ENCODE measurements around the gene TMEM126B.
"Not testable (repeated sequence)": the region's sequence is repeated elsewhere in the genome, so short reads cannot be mapped to it uniquely, and the experiment has no call there.

The TMEM126B gene

GRCh38 chr11:85611643-85612042, 16.8 kb upstream of the TMEM126B start:
- H3K27ac ChIP-seq (ENCODE audit: low read depth, low read length); H3K4me1 ChIP-seq (ENCODE audit: control insufficient read depth, insufficient read depth, low read length); H3K36me3 ChIP-seq (ENCODE audit: control insufficient read depth, insufficient read depth, low read length); H3K9ac ChIP-seq (ENCODE audit: low read length); H3K27me3 ChIP-seq (ENCODE audit: control insufficient read depth, insufficient read depth, low read length); H3K4me3 ChIP-seq (ENCODE audit: low read length): not testable (repeated sequence)

GRCh38 chr11:85619499-85619898, 8.9 kb upstream of the TMEM126B start:
- Histone ChIP-seq H3K36me3 (ENCODE audit: control insufficient read depth, insufficient read depth, low read length) (no peaks in the 10 kb centered on the region), H3K4me1 (ENCODE audit: control insufficient read depth, insufficient read depth, low read length) (no peaks in the 10 kb centered on the region), H3K4me3 (ENCODE audit: low read length) (no peak overlapping the region), H3K27me3 (ENCODE audit: control insufficient read depth, insufficient read depth, low read length) (no peaks in the 10 kb centered on the region), H3K27ac (ENCODE audit: low read depth, low read length) (no peak overlapping the region), H3K9ac (ENCODE audit: low read length) (no peak overlapping the region)

- H3K9ac ChIP-seq (ENCODE audit: low read length) = no peak overlapping the region
- H3K4me1 ChIP-seq (ENCODE audit: control insufficient read depth, insufficient read depth, low read length) = no peaks in the 10 kb centered on the region
- H3K36me3 ChIP-seq (ENCODE audit: control insufficient read depth, insufficient read depth, low read length) = no peaks in the 10 kb centered on the region
- H3K27me3 ChIP-seq (ENCODE audit: control insufficient read depth, insufficient read depth, low read length) = no peaks in the 10 kb centered on the region
- no peak overlapping the region for H3K27ac ChIP-seq (ENCODE audit: low read depth, low read length)
- H3K4me3 ChIP-seq (ENCODE audit: low read length) = no peak overlapping the region
Measured at GRCh38 chr11:85620256-85620655, 8.1 kb upstream of the TMEM126B start.

- Histone ChIP-seq H3K27ac (ENCODE audit: low read depth, low read length) (no peak overlapping the region), H3K36me3 (ENCODE audit: control insufficient read depth, insufficient read depth, low read length) (no peaks in the 10 kb centered on the region), H3K27me3 (ENCODE audit: control insufficient read depth, insufficient read depth, low read length) (no peaks in the 10 kb centered on the region), H3K4me3 (ENCODE audit: low read length) (peak overlapping the region; percentile 87), H3K9ac (ENCODE audit: low read length) (no peak overlapping the region), H3K4me1 (ENCODE audit: control insufficient read depth, insufficient read depth, low read length) (peaks cover 6% of the 10 kb centered on the region)
Measured at GRCh38 chr11:85626496-85626895, 1.9 kb upstream of the TMEM126B start.

- Histone ChIP-seq H3K9ac (ENCODE audit: low read length) (peak within 1 kb of the TSS; percentile 61), H3K27ac (ENCODE audit: low read depth, low read length) (peak within 1 kb of the TSS; percentile 81), H3K36me3 (ENCODE audit: control insufficient read depth, insufficient read depth, low read length) (no peaks in the 10 kb centered on the region), H3K4me1 (ENCODE audit: control insufficient read depth, insufficient read depth, low read length) (peaks cover 6% of the 10 kb centered on the region), H3K27me3 (ENCODE audit: control insufficient read depth, insufficient read depth, low read length) (no peaks in the 10 kb centered on the region), H3K4me3 (ENCODE audit: low read length) (peak within 1 kb of the TSS; percentile 87)
Measured at GRCh38 chr11:85627332-85627997, 928 bp upstream of the TMEM126B start, which contains the start of gene DLG2. Gene DLG2 (minus strand): TSS chr11:85627344.

- Histone ChIP-seq H3K36me3 (ENCODE audit: control insufficient read depth, insufficient read depth, low read length) (no peaks in the 10 kb centered on the region), H3K27ac (ENCODE audit: low read depth, low read length) (peak overlapping the region; percentile 57), H3K4me1 (ENCODE audit: control insufficient read depth, insufficient read depth, low read length) (peaks cover 6% of the 10 kb centered on the region), H3K9ac (ENCODE audit: low read length) (peak overlapping the region; percentile 43), H3K27me3 (ENCODE audit: control insufficient read depth, insufficient read depth, low read length) (no peaks in the 10 kb centered on the region), H3K4me3 (ENCODE audit: low read length) (peak overlapping the region; percentile 86)
Measured at GRCh38 chr11:85628771-85629341, 463 bp downstream of the TMEM126B start.

- no peak overlapping the region for H3K9ac ChIP-seq (ENCODE audit: low read length)
- H3K4me1 ChIP-seq (ENCODE audit: control insufficient read depth, insufficient read depth, low read length) = no peaks in the 10 kb centered on the region
- H3K27me3 ChIP-seq (ENCODE audit: control insufficient read depth, insufficient read depth, low read length) = no peaks in the 10 kb centered on the region
- H3K27ac ChIP-seq (ENCODE audit: low read depth, low read length) = no peak overlapping the region
- H3K4me3 ChIP-seq (ENCODE audit: low read length) = no peak overlapping the region
- no peaks in the 10 kb centered on the region for H3K36me3 ChIP-seq (ENCODE audit: control insufficient read depth, insufficient read depth, low read length)
Measured at GRCh38 chr11:85634747-85635146, 6.4 kb downstream of the TMEM126B start.

GRCh38 chr11:85643191-85643614, 14.8 kb downstream of the TMEM126B start:
- Histone ChIP-seq H3K36me3 (ENCODE audit: control insufficient read depth, insufficient read depth, low read length) (no peaks in the 10 kb centered on the region), H3K4me3 (ENCODE audit: low read length) (no peak overlapping the region), H3K4me1 (ENCODE audit: control insufficient read depth, insufficient read depth, low read length) (no peaks in the 10 kb centered on the region), H3K27ac (ENCODE audit: low read depth, low read length) (no peak overlapping the region), H3K9ac (ENCODE audit: low read length) (no peak overlapping the region), H3K27me3 (ENCODE audit: control insufficient read depth, insufficient read depth, low read length) (no peaks in the 10 kb centered on the region)

GRCh38 chr11:85647078-85647477, 18.7 kb downstream of the TMEM126B start:
- Histone ChIP-seq H3K36me3 (ENCODE audit: control insufficient read depth, insufficient read depth, low read length) (no peaks in the 10 kb centered on the region), H3K27me3 (ENCODE audit: control insufficient read depth, insufficient read depth, low read length) (no peaks in the 10 kb centered on the region), H3K9ac (ENCODE audit: low read length) (peak overlapping the region; percentile 52), H3K4me1 (ENCODE audit: control insufficient read depth, insufficient read depth, low read length) (no peaks in the 10 kb centered on the region), H3K4me3 (ENCODE audit: low read length) (peak overlapping the region; percentile 94), H3K27ac (ENCODE audit: low read depth, low read length) (peak overlapping the region; percentile 62)

GRCh38 chr11:85647604-85648299, 19.4 kb downstream of the TMEM126B start, which contains the start of gene TMEM126A:
Gene TMEM126A (plus strand): TSS chr11:85647967. CDS start chr11:85650256, 2,289 bp downstream.
- Histone ChIP-seq H3K4me1 (ENCODE audit: control insufficient read depth, insufficient read depth, low read length) (no peaks in the 10 kb centered on the region), H3K4me3 (ENCODE audit: low read length) (peak within 1 kb of the TSS; percentile 94), H3K36me3 (ENCODE audit: control insufficient read depth, insufficient read depth, low read length) (no peaks in the 10 kb centered on the region), H3K27me3 (ENCODE audit: control insufficient read depth, insufficient read depth, low read length) (no peaks in the 10 kb centered on the region), H3K9ac (ENCODE audit: low read length) (peak within 1 kb of the TSS; percentile 85), H3K27ac (ENCODE audit: low read depth, low read length) (peak within 1 kb of the TSS; percentile 62)

- Histone ChIP-seq H3K27ac (ENCODE audit: low read depth, low read length) (no peak overlapping the region), H3K27me3 (ENCODE audit: control insufficient read depth, insufficient read depth, low read length) (no peaks in the 10 kb centered on the region), H3K4me1 (ENCODE audit: control insufficient read depth, insufficient read depth, low read length) (no peaks in the 10 kb centered on the region), H3K4me3 (ENCODE audit: low read length) (no peak overlapping the region), H3K9ac (ENCODE audit: low read length) (no peak overlapping the region), H3K36me3 (ENCODE audit: control insufficient read depth, insufficient read depth, low read length) (peaks cover 2% of the 10 kb centered on the region)
Measured at GRCh38 chr11:85651118-85651517, 22.7 kb downstream of the TMEM126B start.

GRCh38 chr11:85652786-85653447, 24.5 kb downstream of the TMEM126B start:
- Histone ChIP-seq H3K9ac (ENCODE audit: low read length) (no peak overlapping the region), H3K27ac (ENCODE audit: low read depth, low read length) (no peak overlapping the region), H3K4me1 (ENCODE audit: control insufficient read depth, insufficient read depth, low read length) (no peaks in the 10 kb centered on the region), H3K36me3 (ENCODE audit: control insufficient read depth, insufficient read depth, low read length) (peaks cover 2% of the 10 kb centered on the region), H3K27me3 (ENCODE audit: control insufficient read depth, insufficient read depth, low read length) (no peaks in the 10 kb centered on the region), H3K4me3 (ENCODE audit: low read length) (no peak overlapping the region)
